HG02943 (cell line): ENCODE results near the gene RFX5.

Source experiments
- ATAC-seq: cut with Tn5 transposase; IDR thresholded peaks from one replicate; pipeline ENCODE4 v1.9.1; 2021; ENCODE audit warnings: mild to moderate bottlenecking, low read depth, moderate library complexity; ENCODE audit not compliant: unreplicated experiment

The RFX5 gene

GRCh38 chr1:151325646-151326429 lies 21.2 kb downstream of the RFX5 start:
- ATAC-seq = no peak

- no peak for ATAC-seq
These were observed 21.8 kb downstream of the RFX5 start for GRCh38 chr1:151325231-151325630.

- ATAC-seq = no peak
These were observed 22.6 kb downstream of the RFX5 start for GRCh38 chr1:151324390-151324930.

GRCh38 chr1:151318975-151319374 lies 28.1 kb downstream of the RFX5 start:
- ATAC-seq = no peak

- no peak for ATAC-seq
These were observed 31.4 kb downstream of the RFX5 start for GRCh38 chr1:151315565-151316235.

GRCh38 chr1:151314137-151314875 lies 32.7 kb downstream of the RFX5 start:
- ATAC-seq = no peak

- ATAC-seq = no peak
These were observed 33.6 kb downstream of the RFX5 start for GRCh38 chr1:151313501-151313900.

GRCh38 chr1:151312826-151313225 lies 34.2 kb downstream of the RFX5 start:
- no peak for ATAC-seq

- ATAC-seq = no peak
These were observed 34.6 kb downstream of the RFX5 start for GRCh38 chr1:151312411-151312810.

- no peak for ATAC-seq
These were observed 35.3 kb downstream of the RFX5 start for GRCh38 chr1:151311589-151312331.

- ATAC-seq = no peak
These were observed 36.0 kb downstream of the RFX5 start for GRCh38 chr1:151311011-151311410.

GRCh38 chr1:151309811-151310323 lies 37.2 kb downstream of the RFX5 start:
- ATAC-seq = no peak

GRCh38 chr1:151294742-151295462 lies 52.1 kb downstream of the RFX5 start:
- ATAC-seq = no peak

GRCh38 chr1:151293093-151293492 lies 54.0 kb downstream of the RFX5 start:
- ATAC-seq = no peak

GRCh38 chr1:151292207-151293030 lies 54.6 kb downstream of the RFX5 start:
- ATAC-seq = no peak

GRCh38 chr1:151290709-151291303 lies 56.2 kb downstream of the RFX5 start:
- no peak for ATAC-seq
